ENCODE measurements around the gene PDHB.

- no peak for TF ChIP-seq CTCF (conservative IDR thresholded peaks at IDR 0.05; ENCODE audit: low read length)
- no peak for TF ChIP-seq EZH2phosphoT487 (IDR thresholded peaks at IDR 0.05; ENCODE audit: borderline replicate concordance, low read depth, low read length)
Measured at GRCh38 chr3:58432905-58433304, 727 bp downstream of the PDHB start.
